H9 (cell line): ENCODE data around the gene STC2. TPM values are rescaled to one million over a fixed set of nuclear protein-coding genes. Genes with fewer than 3 reads are reported as not detected.

Source experiments
- DNase-seq: peaks from one replicate; pipeline ENCODE4 v3.0.0-alpha.2; 2017
- H2AFZ ChIP-seq: one replicate; pipeline ENCODE4 v1.6.1; 2013; ENCODE audit warnings: mild to moderate bottlenecking, low read length, control low read depth, moderate library complexity
- H2AK5ac ChIP-seq: 2 replicates; pipeline ENCODE4 v1.6.1; 2013; ENCODE audit warnings: low read length, control low read depth, mixed read lengths; ENCODE audit not compliant: insufficient read length
- H2BK120ac ChIP-seq: one replicate; pipeline ENCODE4 v1.6.1; 2013; ENCODE audit warnings: low read depth, mild to moderate bottlenecking, low read length, control low read depth, inconsistent platforms; ENCODE audit not compliant: poor library complexity, severe bottlenecking
- H2BK12ac ChIP-seq: 2 replicates; pipeline ENCODE4 v1.6.1; 2013; ENCODE audit warnings: low read length, control low read depth, mixed read lengths, low read depth; ENCODE audit not compliant: insufficient read length
- H2BK15ac ChIP-seq: 2 replicates; pipeline ENCODE4 v1.6.1; 2013; ENCODE audit warnings: low read depth, low read length, control low read depth
- H2BK20ac ChIP-seq: one replicate; pipeline ENCODE4 v1.6.1; 2013; ENCODE audit warnings: low read depth, mild to moderate bottlenecking, low read length, control low read depth, inconsistent platforms; ENCODE audit not compliant: poor library complexity, severe bottlenecking
- H2BK5ac ChIP-seq: 2 replicates; pipeline ENCODE4 v1.6.1; 2013; ENCODE audit warnings: low read length, control low read depth, mixed read lengths; ENCODE audit not compliant: insufficient read length
- H3K14ac ChIP-seq: 2 replicates; pipeline ENCODE4 v1.6.1; 2013; ENCODE audit warnings: low read length, control low read depth; ENCODE audit not compliant: insufficient read depth
- H3K18ac ChIP-seq: 2 replicates; pipeline ENCODE4 v1.6.1; 2013; ENCODE audit warnings: low read depth, mild to moderate bottlenecking, mixed read lengths, low read length, control low read depth; ENCODE audit not compliant: insufficient read length
- H3K23ac ChIP-seq: 2 replicates; pipeline ENCODE4 v1.6.1; 2013; ENCODE audit warnings: low read length, control low read depth, mixed read lengths, low read depth; ENCODE audit not compliant: insufficient read length
- H3K23me2 ChIP-seq: 2 replicates; pipeline ENCODE4 v1.6.1; 2013; ENCODE audit warnings: low read depth, mild to moderate bottlenecking, mixed read lengths, low read length, control low read depth; ENCODE audit not compliant: insufficient read length, poor library complexity, severe bottlenecking
- H3K27ac ChIP-seq: 2 replicates; pipeline ENCODE4 v1.5.1; 2013; ENCODE audit warnings: low read length, control low read depth, mixed read lengths, low read depth; ENCODE audit not compliant: insufficient read length
- H3K27me3 ChIP-seq: 2 replicates; pipeline ENCODE4 v1.6.1; 2013; ENCODE audit warnings: low read length, control low read depth, inconsistent platforms; ENCODE audit not compliant: insufficient read depth
- H3K4ac ChIP-seq: 2 replicates; pipeline ENCODE4 v1.6.1; 2013; ENCODE audit warnings: low read depth, mild to moderate bottlenecking, control low read depth, inconsistent platforms, low read length, moderate library complexity
- H3K4me1 ChIP-seq: 2 replicates; pipeline ENCODE4 v1.6.1; 2013; ENCODE audit warnings: low read length, control low read depth, inconsistent platforms; ENCODE audit not compliant: insufficient read depth
- H3K4me2 ChIP-seq: 2 replicates; pipeline ENCODE4 v1.6.1; 2013; ENCODE audit warnings: low read length, control low read depth, mixed read lengths; ENCODE audit not compliant: insufficient read length, insufficient read depth
- H3K56ac ChIP-seq: 2 replicates; pipeline ENCODE4 v1.6.1; 2013; ENCODE audit warnings: low read depth, mild to moderate bottlenecking, mixed read lengths, low read length, control low read depth; ENCODE audit not compliant: insufficient read length
- H3K79me1 ChIP-seq: 2 replicates; pipeline ENCODE4 v1.6.1; 2013; ENCODE audit warnings: low read depth, mild to moderate bottlenecking, moderate library complexity, low read length, control low read depth, inconsistent platforms; ENCODE audit not compliant: insufficient read depth, poor library complexity, severe bottlenecking
- H3K79me2 ChIP-seq: 2 replicates; pipeline ENCODE4 v1.6.1; 2013; ENCODE audit warnings: low read length, control low read depth, inconsistent platforms; ENCODE audit not compliant: insufficient read depth
- H3K9ac ChIP-seq: 2 replicates; pipeline ENCODE4 v1.6.1; 2013; ENCODE audit warnings: low read length, control low read depth, mixed read lengths; ENCODE audit not compliant: insufficient read length; ENCODE audit errors: extremely low read depth
- H3K9me3 ChIP-seq: one replicate; pipeline ENCODE4 v1.6.1; 2013; ENCODE audit warnings: low read depth, low read length, inconsistent platforms; ENCODE audit not compliant: control insufficient read depth
- H3T11ph ChIP-seq: one replicate; pipeline ENCODE4 v1.6.1; 2013; ENCODE audit warnings: mild to moderate bottlenecking, low read length, control low read depth, inconsistent platforms
- H4K20me1 ChIP-seq: one replicate; pipeline ENCODE4 v1.6.1; 2013; ENCODE audit not compliant: control insufficient read depth, insufficient read length, insufficient read depth
- H4K5ac ChIP-seq: 2 replicates; pipeline ENCODE4 v1.6.1; 2013; ENCODE audit warnings: low read depth, mild to moderate bottlenecking, mixed read lengths, low read length, control low read depth; ENCODE audit not compliant: insufficient read length
- H4K8ac ChIP-seq: replicated peaks from 2 replicates; pipeline ENCODE4 v1.6.1; 2013; ENCODE audit warnings: low read length, control low read depth, mixed read lengths, low read depth; ENCODE audit not compliant: insufficient read length
- H4K91ac ChIP-seq: 2 replicates; pipeline ENCODE4 v1.6.1; 2013; ENCODE audit warnings: low read depth, mild to moderate bottlenecking, moderate library complexity, mixed read lengths, low read length, control low read depth; ENCODE audit not compliant: insufficient read length
- H3K27ac Mint-ChIP-seq, 3 experiments: 2 replicates in 2 of 3; 3 replicates in 1 of 3; pipeline ENCODE4 v1.8.0; 2020 to 2021; ENCODE audit warnings: mixed read lengths in 3 of 3, mild to moderate bottlenecking in 1 of 3, moderate library complexity in 1 of 3
- H3K27me3 Mint-ChIP-seq: 2 replicates; pipeline ENCODE4 v1.8.0; 2021; ENCODE audit warnings: low read depth, mild to moderate bottlenecking, moderate library complexity, mixed read lengths
- H3K36me3 Mint-ChIP-seq, 3 experiments: 2 replicates in 2 of 3; 3 replicates in 1 of 3; pipeline ENCODE4 v1.8.0; 2020 to 2021; ENCODE audit warnings: low read depth in 3 of 3, mixed read lengths in 3 of 3; ENCODE audit not compliant: insufficient read depth in 1 of 3
- H3K4me1 Mint-ChIP-seq, 2 experiments: 2 replicates each; pipeline ENCODE4 v1.8.0; 2020; ENCODE audit warnings: mixed read lengths in 2 of 2
- H3K4me3 Mint-ChIP-seq, 2 experiments: 2 replicates in 1 of 2; 3 replicates in 1 of 2; pipeline ENCODE4 v1.8.0; 2020 to 2021; ENCODE audit warnings: mild to moderate bottlenecking in 2 of 2, mixed read lengths in 2 of 2, moderate library complexity in 1 of 2
- H3K9me3 Mint-ChIP-seq, 2 experiments: 2 replicates in 1 of 2; 3 replicates in 1 of 2; pipeline ENCODE4 v1.8.0; 2020; ENCODE audit warnings: mild to moderate bottlenecking in 2 of 2, mixed read lengths in 2 of 2, moderate library complexity in 1 of 2
- CTCF ChIP-seq: fragments of 200-600 bp; sonication (generic); conservative IDR thresholded peaks from 3 replicates; pipeline ENCODE4 v1.8.0; 2021; ENCODE audit warnings: antibody characterized with exemption, mild to moderate bottlenecking
- WGBS: extraction: QIAGEN DNeasy Blood & Tissue Kit; methylation state at CpG from one replicate; pipeline ENCODE4 v1.1.7; 2013; ENCODE audit warnings: missing lambda C conversion rate, low lambda C conversion rate, mixed read lengths; ENCODE audit not compliant: insufficient read length; ENCODE audit errors: extremely low coverage; 5-methylcytosine and 5-hydroxymethylcytosine counted together
- total RNA-seq: library from RNA; stranded (reverse); gene quantifications from 2 replicates; pipeline ENCODE4 v1.2.1, GENCODE V29; 2021

The STC2 gene
- total RNA-seq, 1 experiment from 2014 or later: 77.7 TPM

GRCh38 chr5:173341961-173342430, 13.8 kb upstream of the STC2 start:
- peaks cover 14% of the 10 kb centered on the region for H3K27me3 Mint-ChIP-seq
- H2BK12ac ChIP-seq: no peak overlapping the region
- no peak overlapping the region for H3K4me3 Mint-ChIP-seq
- H3K4ac ChIP-seq: no peak overlapping the region
- no peak overlapping the region for H3K18ac ChIP-seq
- no peaks in the 10 kb centered on the region for H3K9me3 Mint-ChIP-seq
- H3K79me1 ChIP-seq: no peaks in the 10 kb centered on the region
- no peak overlapping the region for H4K91ac ChIP-seq
- H3K27me3 ChIP-seq: no peaks in the 10 kb centered on the region
- H3K23ac ChIP-seq: no peak overlapping the region
- H3K4me2 ChIP-seq: no peak overlapping the region
- H3K36me3 Mint-ChIP-seq: no peaks in the 10 kb centered on the region; a peak in 1 of 7 replicates
- no peaks in the 10 kb centered on the region for H3K23me2 ChIP-seq
- H3K79me2 ChIP-seq: no peaks in the 10 kb centered on the region
- H2AK5ac ChIP-seq: no peak overlapping the region
- peaks cover 29 to 30% of the 10 kb centered on the region in 2 experiments for H3K4me1 Mint-ChIP-seq
- H4K8ac ChIP-seq: no peak overlapping the region
- H2BK20ac ChIP-seq: no peak overlapping the region
- H2AFZ ChIP-seq: no peak overlapping the region
- no peak overlapping the region; a peak in 2 of 7 replicates for H3K27ac Mint-ChIP-seq
- no peak overlapping the region for H2BK15ac ChIP-seq
- no peak overlapping the region for H2BK120ac ChIP-seq
- WGBS: no CpG with 5 or more reads among the region's 7 CpGs
- H3K4me1 ChIP-seq: peaks cover 2% of the 10 kb centered on the region; the same call in 1 of the 2 replicates
- H3K9me3 ChIP-seq: no peaks in the 10 kb centered on the region
- no peak overlapping the region for H3K27ac ChIP-seq
- TF ChIP-seq CTCF: no peak
- no peak for DNase-seq
- H4K20me1 ChIP-seq: no peaks in the 10 kb centered on the region
- no peak overlapping the region for H3K56ac ChIP-seq
- H3K9ac ChIP-seq: no peak overlapping the region
- no peak overlapping the region for H2BK5ac ChIP-seq
- no peak overlapping the region for H4K5ac ChIP-seq
- H3T11ph ChIP-seq: no peak overlapping the region
- H3K14ac ChIP-seq: no peak overlapping the region
